ENCODE data around the gene NDST1. TPM values are rescaled to one million over a fixed set of nuclear protein-coding genes. Genes with fewer than 3 reads are reported as not detected.

Gene NDST1
- total RNA-seq, 4 donors from 2014 or later = 10.9 to 86.0 (median 42.5) TPM

DNA sequence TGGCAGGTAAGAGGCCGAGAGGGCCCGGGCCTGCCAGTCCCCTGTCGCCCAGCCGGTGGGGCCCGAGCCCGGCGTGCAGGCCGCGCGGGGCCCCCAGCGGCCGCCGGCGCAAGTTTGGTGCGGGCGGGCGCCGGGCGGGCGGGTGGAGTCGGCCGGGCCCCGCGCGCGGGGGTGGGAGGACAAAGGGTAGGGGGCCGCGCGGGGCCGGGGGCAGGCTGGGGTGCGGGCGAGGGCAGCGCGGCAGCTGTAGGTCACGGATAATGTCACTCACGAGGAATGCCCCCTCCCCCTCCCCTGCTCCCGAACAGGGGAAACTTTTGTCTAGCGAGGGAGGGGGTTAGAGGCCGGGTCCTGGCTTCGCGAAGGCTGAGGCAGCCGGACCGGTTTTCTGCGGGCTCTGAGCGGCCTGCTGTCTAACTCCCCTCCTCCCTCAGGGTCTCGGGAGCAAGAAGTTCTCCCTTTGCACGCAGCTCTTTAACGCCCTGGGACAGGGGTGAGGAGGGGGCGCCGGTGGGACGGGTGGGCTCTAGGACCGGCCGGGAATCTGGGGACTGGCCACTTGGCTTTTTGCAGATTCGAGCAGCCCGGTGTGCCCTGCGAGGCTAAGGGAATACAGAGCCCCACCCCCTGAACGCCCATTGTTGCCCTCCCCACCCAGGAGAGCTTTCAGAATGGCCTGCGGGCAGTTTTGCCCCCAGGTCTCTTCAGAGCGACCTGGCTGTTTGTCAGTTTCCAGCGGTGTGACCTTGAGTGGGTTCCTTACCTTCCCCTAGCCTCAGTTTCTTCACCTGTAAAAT, 21.3 kb upstream of the NDST1 start:
- peaks cover 4 to 37% of the 10 kb centered on the region in 2 donors for H3K4me1 ChIP-seq
- H3K27ac ChIP-seq = peak overlapping the region; percentile 86 to 94

DNA sequence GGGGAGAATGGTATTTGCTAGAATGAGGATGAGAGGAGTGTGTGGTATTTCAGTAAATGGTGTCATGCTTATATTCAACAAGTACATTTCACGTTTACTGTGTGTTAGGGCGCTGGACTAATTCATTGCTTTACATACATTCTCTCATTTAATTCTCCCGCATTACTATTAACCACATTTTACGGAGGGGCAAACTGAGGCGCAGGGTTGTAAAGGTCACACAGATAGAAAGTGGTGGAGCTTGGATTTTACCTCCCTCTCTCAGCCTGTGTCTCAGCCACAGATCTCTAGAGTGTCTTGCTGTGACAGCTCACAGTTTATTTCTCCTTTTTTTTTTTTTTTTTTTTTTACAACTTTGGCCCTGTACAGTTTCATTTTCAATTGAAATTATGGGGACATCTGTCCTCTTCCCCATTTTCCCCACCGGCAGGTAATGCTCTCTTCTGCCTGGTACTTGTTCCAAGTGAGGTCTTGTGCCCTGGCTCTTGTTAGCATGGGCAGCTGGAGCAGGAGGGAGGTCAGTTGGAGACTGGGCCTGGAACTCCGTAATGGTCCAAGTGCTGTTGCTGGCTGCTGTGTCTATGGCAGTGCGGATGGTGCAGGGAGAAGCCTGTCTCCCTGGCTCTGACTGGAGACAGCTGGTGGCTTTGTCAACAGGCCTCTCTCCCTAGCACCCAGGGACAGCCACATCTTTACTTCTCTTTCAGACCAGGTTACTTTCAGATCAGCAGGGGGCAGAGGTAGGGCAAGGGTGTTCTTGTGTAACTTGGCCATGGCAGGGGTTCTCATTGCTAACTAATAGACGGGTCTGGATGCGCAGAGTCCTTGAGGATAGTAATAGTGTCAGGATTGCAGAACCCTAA, 20.5 kb upstream of the NDST1 start:
- peaks cover 4 to 37% of the 10 kb centered on the region in 2 donors for H3K4me1 ChIP-seq
- peak overlapping the region; percentile 61 to 77 for H3K4me3 ChIP-seq
- TF ChIP-seq POLR2A (IDR thresholded peaks at IDR 0.05) = no peak
- TF ChIP-seq, protein P1, sequence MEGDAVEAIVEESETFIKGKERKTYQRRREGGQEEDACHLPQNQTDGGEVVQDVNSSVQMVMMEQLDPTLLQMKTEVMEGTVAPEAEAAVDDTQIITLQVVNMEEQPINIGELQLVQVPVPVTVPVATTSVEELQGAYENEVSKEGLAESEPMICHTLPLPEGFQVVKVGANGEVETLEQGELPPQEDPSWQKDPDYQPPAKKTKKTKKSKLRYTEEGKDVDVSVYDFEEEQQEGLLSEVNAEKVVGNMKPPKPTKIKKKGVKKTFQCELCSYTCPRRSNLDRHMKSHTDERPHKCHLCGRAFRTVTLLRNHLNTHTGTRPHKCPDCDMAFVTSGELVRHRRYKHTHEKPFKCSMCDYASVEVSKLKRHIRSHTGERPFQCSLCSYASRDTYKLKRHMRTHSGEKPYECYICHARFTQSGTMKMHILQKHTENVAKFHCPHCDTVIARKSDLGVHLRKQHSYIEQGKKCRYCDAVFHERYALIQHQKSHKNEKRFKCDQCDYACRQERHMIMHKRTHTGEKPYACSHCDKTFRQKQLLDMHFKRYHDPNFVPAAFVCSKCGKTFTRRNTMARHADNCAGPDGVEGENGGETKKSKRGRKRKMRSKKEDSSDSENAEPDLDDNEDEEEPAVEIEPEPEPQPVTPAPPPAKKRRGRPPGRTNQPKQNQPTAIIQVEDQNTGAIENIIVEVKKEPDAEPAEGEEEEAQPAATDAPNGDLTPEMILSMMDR (IDR thresholded peaks at IDR 0.05) = no peak
- intact Hi-C loops (cut with DNase I; ENCODE audit: low total_unique reads) = no loop called here
- peak in 1 of 2 donors; percentile 46 for DNase-seq
- peak overlapping the region; percentile 86 to 94 for H3K27ac ChIP-seq
- H3K9me3 ChIP-seq = no peaks in the 10 kb centered on the region
- no peaks in the 10 kb centered on the region for H3K36me3 ChIP-seq
- no peaks in the 10 kb centered on the region for H3K27me3 ChIP-seq

More for the DNA sequence above, 21.3 kb upstream of the NDST1 start:
- Histone ChIP-seq H3K27me3 (no peaks in the 10 kb centered on the region), H3K9me3 (no peaks in the 10 kb centered on the region), H3K36me3 (no peaks in the 10 kb centered on the region), H3K4me3 (peak overlapping the region; percentile 61 to 77)
- intact Hi-C loops (cut with DNase I; ENCODE audit: low total_unique reads) = no loop called here
- DNase-seq = peak; percentile 59 to 65
- TF ChIP-seq, protein P1 (IDR thresholded peaks at IDR 0.05) = peak in 2 of 4 experiments; percentile 17 to 22
- TF ChIP-seq POLR2A (IDR thresholded peaks at IDR 0.05) = no peak

- Histone ChIP-seq H3K27me3 (no peaks in the 10 kb centered on the region), H3K4me3 (no peak overlapping the region), H3K9me3 (no peaks in the 10 kb centered on the region), H3K36me3 (no peaks in the 10 kb centered on the region), H3K4me1 (peaks cover 4 to 37% of the 10 kb centered on the region in 2 donors), H3K27ac (peak overlapping the region; percentile 86 to 94)
- no peak for TF ChIP-seq POLR2A (IDR thresholded peaks at IDR 0.05)
- TF ChIP-seq, protein P1 (IDR thresholded peaks at IDR 0.05) = no peak
- DNase-seq = peak; percentile 63 to 81
- intact Hi-C loops (cut with DNase I; ENCODE audit: low total_unique reads) = no loop called here
Observed at GRCh38 chr5:150488519-150489359, 19.2 kb upstream of the NDST1 start.

DNA sequence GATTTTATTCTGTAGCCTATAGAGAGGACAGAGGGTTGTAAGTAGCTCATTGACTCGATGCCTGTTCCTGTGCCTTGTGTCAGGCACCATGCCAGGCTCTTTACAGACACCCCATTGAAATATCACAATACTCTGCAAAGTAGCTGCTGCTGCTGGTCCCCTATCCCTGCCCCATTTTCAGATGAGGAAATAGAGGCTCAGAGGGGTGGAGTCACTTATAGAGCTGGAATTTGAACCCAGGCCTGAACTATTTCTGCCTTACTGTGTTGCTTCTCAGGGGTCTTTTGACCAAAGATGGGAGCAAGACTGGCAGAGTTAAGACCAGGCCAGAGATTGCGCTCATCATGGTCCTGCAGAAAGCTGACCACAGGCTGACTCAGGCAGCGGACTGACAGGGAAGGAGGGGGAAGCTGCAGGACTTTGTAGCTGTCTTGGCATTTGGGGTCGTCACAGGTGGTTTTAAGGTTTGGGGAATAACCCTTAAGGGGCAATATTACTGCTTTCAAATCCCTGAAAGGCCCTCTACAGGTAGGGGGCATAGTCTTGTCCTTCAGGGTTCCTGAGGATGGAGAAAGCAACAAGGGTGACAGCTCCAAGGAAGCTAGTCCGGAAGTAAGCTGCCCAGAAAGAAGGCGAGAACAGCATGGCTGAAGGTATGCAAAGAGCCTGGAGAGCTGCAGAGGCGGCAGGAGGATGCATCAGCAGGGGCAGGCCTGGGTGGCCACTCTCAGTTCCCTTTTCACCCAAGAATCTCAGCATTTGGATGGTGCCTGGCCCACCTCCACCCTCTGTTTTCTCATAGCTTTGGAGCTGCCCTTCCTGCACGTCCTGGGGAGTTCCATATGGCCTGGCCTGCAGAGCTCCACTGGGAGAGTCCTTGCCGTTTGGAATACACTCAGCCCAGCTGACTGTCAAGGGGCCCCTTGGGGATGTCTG, 18.3 kb upstream of the NDST1 start:
- Histone ChIP-seq H3K27me3 (no peaks in the 10 kb centered on the region), H3K9me3 (no peaks in the 10 kb centered on the region), H3K4me1 (peaks cover 4 to 37% of the 10 kb centered on the region in 2 donors), H3K4me3 (no peak overlapping the region), H3K36me3 (no peaks in the 10 kb centered on the region), H3K27ac (peak overlapping the region; percentile 86 to 94)
- DNase-seq = no peak
- TF ChIP-seq POLR2A (IDR thresholded peaks at IDR 0.05) = no peak
- TF ChIP-seq, protein P1 (IDR thresholded peaks at IDR 0.05) = no peak
- intact Hi-C loops (cut with DNase I; ENCODE audit: low total_unique reads) = no loop called here
